ENCODE measurements around the gene ZBTB12. TPM values are rescaled to one million over a fixed set of nuclear protein-coding genes. Genes with fewer than 3 reads are reported as not detected.
A peak's percentile ranks its signal among the peaks of the same experiment; 100 is the strongest.

Gene ZBTB12
- total and polyA plus RNA-seq, 10 donors: 1.3 to 4.6 (median 3.9) TPM

- H3K4me3 ChIP-seq: peak within 1 kb of the TSS in 2 of 8 donors; percentile 11 to 18
- peaks cover 0 to 19% (median 0%) of the 10 kb centered on the region in 6 donors for H3K4me1 ChIP-seq
- H3K27me3 ChIP-seq (replicated peaks in 1 of 7): peaks cover 0 to 36% (median 0%) of the 10 kb centered on the region in 7 donors
- peak; percentile 70 for DNase-seq
- peak within 1 kb of the TSS in 7 of 8 donors; percentile 57 to 79 (median 67) for H3K27ac ChIP-seq
- TF ChIP-seq POLR2A (IDR thresholded peaks at IDR 0.05) (no peak), POLR2AphosphoS5 (IDR thresholded peaks at IDR 0.05) (peak in 2 of 3 donors; percentile 17 to 52), CTCF (IDR thresholded peaks at IDR 0.05 in 8 of 11, conservative IDR thresholded peaks at IDR 0.05 in 3 of 11) (no peak)
- no peaks in the 10 kb centered on the region for H3K9me3 ChIP-seq
- H3K36me3 ChIP-seq: peaks cover 0 to 52% (median 2%) of the 10 kb centered on the region in 6 donors
- intact Hi-C loops (cut with DNase I; ENCODE audit: low total_unique reads): no loop called here
- 50 to 57% (median 54%) methylated on average over 11 of the region's 11 CpGs for WGBS, 5 donors
Observed at GRCh38 chr6:31945507-31946369, 43.9 kb upstream of the ZBTB12 start, which contains the start of gene CFB. TSS of gene CFB (plus strand) at chr6:31946095. CDS start at chr6:31946222, 127 bp downstream.

- WGBS, 5 donors: 72 to 88% (median 82%) methylated on average over 9 of the region's 9 CpGs
- Histone ChIP-seq H3K4me3 (peak overlapping the region in 1 of 8 donors; percentile 6), H3K27me3 (replicated peaks in 1 of 7) (peaks cover 0 to 36% (median 0%) of the 10 kb centered on the region in 7 donors), H3K36me3 (peaks cover 0 to 52% (median 2%) of the 10 kb centered on the region in 6 donors), H3K4me1 (peaks cover 0 to 19% (median 0%) of the 10 kb centered on the region in 6 donors), H3K9me3 (no peaks in the 10 kb centered on the region), H3K27ac (peak overlapping the region in 7 of 8 donors; percentile 57 to 79 (median 67))
- peak; percentile 35 for DNase-seq
- intact Hi-C loops (cut with DNase I; ENCODE audit: low total_unique reads): no loop called here
- TF ChIP-seq POLR2A (IDR thresholded peaks at IDR 0.05) (no peak), CTCF (IDR thresholded peaks at IDR 0.05 in 8 of 11, conservative IDR thresholded peaks at IDR 0.05 in 3 of 11) (no peak), POLR2AphosphoS5 (IDR thresholded peaks at IDR 0.05) (no peak)
Observed at GRCh38 chr6:31945154-31945506, 43.2 kb upstream of the ZBTB12 start.

- H3K4me1 ChIP-seq: peaks cover 0 to 19% (median 0%) of the 10 kb centered on the region in 6 donors
- intact Hi-C loops (cut with DNase I; ENCODE audit: low total_unique reads): no loop called here
- H3K4me3 ChIP-seq: no peak overlapping the region
- TF ChIP-seq POLR2AphosphoS5 (IDR thresholded peaks at IDR 0.05) (no peak), CTCF (IDR thresholded peaks at IDR 0.05 in 8 of 11, conservative IDR thresholded peaks at IDR 0.05 in 3 of 11) (no peak), POLR2A (IDR thresholded peaks at IDR 0.05) (no peak)
- H3K27ac ChIP-seq: no peak overlapping the region
- peak; percentile 52 for DNase-seq
- H3K36me3 ChIP-seq: peaks cover 0 to 59% (median 2%) of the 10 kb centered on the region in 6 donors
- 80 to 94% (median 87%) methylated on average over 3 of the region's 3 CpGs for WGBS, 5 donors
- H3K27me3 ChIP-seq (replicated peaks in 1 of 7): peaks cover 0 to 36% (median 0%) of the 10 kb centered on the region in 7 donors
- no peaks in the 10 kb centered on the region for H3K9me3 ChIP-seq
Observed at GRCh38 chr6:31943742-31944141, 41.9 kb upstream of the ZBTB12 start.

GRCh38 chr6:31940256-31940664 lies 38.4 kb upstream of the ZBTB12 start:
- H3K9me3 ChIP-seq: no peaks in the 10 kb centered on the region
- TF ChIP-seq CTCF (IDR thresholded peaks at IDR 0.05 in 8 of 11, conservative IDR thresholded peaks at IDR 0.05 in 3 of 11) (no peak), POLR2AphosphoS5 (IDR thresholded peaks at IDR 0.05) (no peak), POLR2A (IDR thresholded peaks at IDR 0.05) (no peak)
- 9 to 20% (median 13%) methylated on average over 6 of the region's 6 CpGs for WGBS, 5 donors
- H3K27me3 ChIP-seq (replicated peaks in 1 of 7): peaks cover 0 to 32% (median 0%) of the 10 kb centered on the region in 7 donors
- peaks cover 0 to 64% (median 2%) of the 10 kb centered on the region in 6 donors for H3K36me3 ChIP-seq
- intact Hi-C loops (cut with DNase I; ENCODE audit: low total_unique reads): no loop called here
- peaks cover 0 to 7% (median 0%) of the 10 kb centered on the region in 6 donors for H3K4me1 ChIP-seq
- no peak overlapping the region for H3K27ac ChIP-seq
- peak; percentile 9 for DNase-seq
- no peak overlapping the region for H3K4me3 ChIP-seq

Data from spleen (tissue), 11 donors.